Right ventricle myocardium inferior (tissue), 1 donor: Measurements from ENCODE around the gene GPS2. TPM values are rescaled to one million over a fixed set of nuclear protein-coding genes. Genes with fewer than 3 reads are reported as not detected.

ENCODE experiments used
- ATAC-seq: fragments of 200-7000 bp; cut with Tn5 transposase; one replicate; pipeline ENCODE4 v1.9.1; 2020; ENCODE audit warnings: mild to moderate bottlenecking, moderate library complexity
- DNase-seq: peaks from one replicate; pipeline ENCODE4 v3.0.0; 2021; ENCODE audit errors: missing footprints
- intact Hi-C: fragments of 100-400 bp; cut with DNase I; formaldehyde crosslinking; loops from one replicate; pipeline ENCODE4 v1.11.0; 2022
- total RNA-seq: library from RNA; stranded (reverse); fragmentation: NEBNext Ultra II Directional; extraction: Animal tissue kit (Norgen Biotek cat#: 25700); gene quantifications from one replicate; pipeline ENCODE4 v1.2.1, GENCODE V29; 2021
- donor health status: DM: no; HTN: yes; CAD: no; lungs with severe emphysema.

Gene GPS2
- total RNA-seq, 1 donor from 2014 or later, result 70.3 TPM

GRCh38 chr17:7326186-7326585 is 11.0 kb upstream of the GPS2 start:
- intact Hi-C loops, result loop anchor here (10.0 kb wide), 1 partner anchor 259 kb away; the partner anchor contains the start of gene MPDU1
- ATAC-seq (no peak), DNase-seq (peak; percentile 47)

GRCh38 chr17:7325031-7325528 is 9.9 kb upstream of the GPS2 start:
- intact Hi-C loops, result loop anchor here (10.0 kb wide), 1 partner anchor 260 kb away; the partner anchor contains the start of gene MPDU1
- no peak for ATAC-seq
- DNase-seq, result no peak

GRCh38 chr17:7324438-7324779 is 9.2 kb upstream of the GPS2 start:
- no peak for DNase-seq
- intact Hi-C loops, result loop anchor here (10.0 kb wide), 1 partner anchor 260 kb away; the partner anchor contains the start of gene MPDU1
- no peak for ATAC-seq

- intact Hi-C loops, result loop anchor here (10.0 kb wide), 1 partner anchor 261 kb away; the partner anchor contains the start of gene MPDU1
- DNase-seq, result peak; percentile 78
- ATAC-seq, result no peak
Measured at GRCh38 chr17:7323731-7324437, 8.7 kb upstream of the GPS2 start.

- no peak for ATAC-seq
- DNase-seq, result peak; percentile 27
- intact Hi-C loops, result loop anchor here (10.0 kb wide), 1 partner anchor 262 kb away; the partner anchor contains the start of gene MPDU1
Measured at GRCh38 chr17:7322520-7323194, 7.5 kb upstream of the GPS2 start.

- DNase-seq (peak; percentile 33), ATAC-seq (no peak)
- intact Hi-C loops, result loop anchor here (10.0 kb wide), 1 partner anchor 263 kb away; the partner anchor contains the start of gene MPDU1
Measured at GRCh38 chr17:7321466-7321865, 6.3 kb upstream of the GPS2 start.

- DNase-seq, result no peak
- intact Hi-C loops, result loop anchor here (5.0 kb wide), 1 partner anchor 74 kb away; the partner anchor contains the start of gene PLSCR3
- ATAC-seq, result no peak
Measured at GRCh38 chr17:7318121-7318860, 3.1 kb upstream of the GPS2 start.

GRCh38 chr17:7317161-7317803 is 2.1 kb upstream of the GPS2 start:
- intact Hi-C loops, result loop anchor here (5.0 kb wide), 1 partner anchor 75 kb away; the partner anchor contains the start of gene PLSCR3
- DNase-seq, result no peak
- no peak for ATAC-seq

GRCh38 chr17:7315570-7316235 is 543 bp upstream of the GPS2 start:
- DNase-seq, result no peak
- intact Hi-C loops, result loop anchor here (1.0 to 5.0 kb wide), 2 partner anchors 14 to 77 kb away; partner anchors contain the start of genes NEURL4 and PLSCR3
- no peak for ATAC-seq

GRCh38 chr17:7313890-7314718 is 1.1 kb downstream of the GPS2 start:
- intact Hi-C loops, result no loop called here

GRCh38 chr17:7313088-7313889 is 1.9 kb downstream of the GPS2 start:
- ATAC-seq (no peak), DNase-seq (no peak)
- intact Hi-C loops, result no loop called here

More at GRCh38 chr17:7313890-7314718, 1.1 kb downstream of the GPS2 start:
- no peak for ATAC-seq
- DNase-seq, result no peak

- ATAC-seq (no peak), DNase-seq (no peak)
- intact Hi-C loops, result no loop called here
Measured at GRCh38 chr17:7312432-7313087, 2.6 kb downstream of the GPS2 start.

- DNase-seq, result no peak
- no peak for ATAC-seq
- intact Hi-C loops, result no loop called here
Measured at GRCh38 chr17:7311110-7311705, 4.0 kb downstream of the GPS2 start.

- ATAC-seq (no peak), DNase-seq (no peak)
- intact Hi-C loops, result loop anchor here (5.0 kb wide), 1 partner anchor 67 kb away; the partner anchor contains the start of gene GABARAP
Measured at GRCh38 chr17:7309628-7310027, 5.5 kb downstream of the GPS2 start.
